Measurements from ENCODE around the gene TSPAN16. TPM values are rescaled to one million over a fixed set of nuclear protein-coding genes. Genes with fewer than 3 reads are reported as not detected.

TSPAN16 gene
- total and polyA plus RNA-seq, 2 of the 13 experiments (the other 11 are each of a cell fraction or from before 2014, with no cell fraction given): not detected

DNA sequence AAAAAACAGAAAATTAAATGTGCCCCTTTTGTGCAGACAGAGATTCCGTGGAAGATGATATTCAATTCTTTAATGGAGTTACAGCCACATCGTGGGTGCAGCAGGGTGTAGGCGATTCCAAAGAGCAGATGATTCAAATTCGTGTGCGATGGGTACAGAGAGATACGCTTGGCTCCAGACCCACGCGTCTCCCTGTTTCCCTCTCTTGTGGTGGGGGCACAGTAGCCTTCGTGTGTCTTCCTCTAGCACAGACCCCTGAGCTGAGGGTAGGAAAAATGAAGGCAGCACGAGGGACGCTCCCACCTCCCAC is 4.8 kb downstream of the TSPAN16 start (continued):
- TF ChIP-seq AFF4 (CRISPR knock-in tag; IDR thresholded peaks at IDR 0.05): no peak

GRCh38 chr19:11304936-11305335 is 9.0 kb downstream of the TSPAN16 start:
- Histone ChIP-seq H2AFZ (ENCODE audit: low read length) (no peak overlapping the region), H3K4me1 (ENCODE audit: insufficient read depth, low read length) (peaks cover 22% of the 10 kb centered on the region), H3K4me3 (replicated peaks in 1 of 3; ENCODE audit: insufficient read depth in 1 of 3, low read depth in 2 of 3, low read length in 3 of 3) (no peak overlapping the region), H4K20me1 (ENCODE audit: insufficient read depth, low read length) (no peaks in the 10 kb centered on the region), H3K9me3 (ENCODE audit: low read length) (no peaks in the 10 kb centered on the region), H3K79me2 (ENCODE audit: insufficient read depth, low read length) (no peaks in the 10 kb centered on the region), H3K36me3 (replicated peaks in 1 of 2; ENCODE audit: control insufficient read depth in 1 of 2, insufficient read depth in 2 of 2, low read length in 2 of 2) (no peaks in the 10 kb centered on the region), H3K4me2 (ENCODE audit: low read depth, low read length) (no peak overlapping the region), H3K27me3 (ENCODE audit: control insufficient read depth in 1 of 2, insufficient read depth in 2 of 2, low read length in 2 of 2) (peaks cover 0 to 19% of the 10 kb centered on the region in 2 experiments; a peak in 3 of 5 replicates), H3K9ac (ENCODE audit: insufficient read depth, low read depth, low read length) (no peak overlapping the region), H3K27ac (ENCODE audit: extremely low read length, insufficient read depth, low read length) (no peak overlapping the region)
- DNase-seq (ENCODE audit: low spot score) (no peak), ATAC-seq (no peak), FAIRE-seq (no peak)
- 85% methylated on average over 5 of the region's 5 CpGs for WGBS (ENCODE audit: low lambda C conversion rate)
- TF ChIP-seq, protein P1, sequence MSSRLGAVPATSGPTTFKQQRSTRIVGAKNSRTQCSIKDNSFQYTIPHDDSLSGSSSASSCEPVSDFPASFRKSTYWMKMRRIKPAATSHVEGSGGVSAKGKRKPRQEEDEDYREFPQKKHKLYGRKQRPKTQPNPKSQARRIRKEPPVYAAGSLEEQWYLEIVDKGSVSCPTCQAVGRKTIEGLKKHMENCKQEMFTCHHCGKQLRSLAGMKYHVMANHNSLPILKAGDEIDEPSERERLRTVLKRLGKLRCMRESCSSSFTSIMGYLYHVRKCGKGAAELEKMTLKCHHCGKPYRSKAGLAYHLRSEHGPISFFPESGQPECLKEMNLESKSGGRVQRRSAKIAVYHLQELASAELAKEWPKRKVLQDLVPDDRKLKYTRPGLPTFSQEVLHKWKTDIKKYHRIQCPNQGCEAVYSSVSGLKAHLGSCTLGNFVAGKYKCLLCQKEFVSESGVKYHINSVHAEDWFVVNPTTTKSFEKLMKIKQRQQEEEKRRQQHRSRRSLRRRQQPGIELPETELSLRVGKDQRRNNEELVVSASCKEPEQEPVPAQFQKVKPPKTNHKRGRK (CRISPR knock-in tag; IDR thresholded peaks at IDR 0.05): no peak
- no peak for TF ChIP-seq ZNF256 (CRISPR knock-in tag; conservative IDR thresholded peaks at IDR 0.05)
- no peak for TF ChIP-seq ZNF549 (CRISPR knock-in tag; IDR thresholded peaks at IDR 0.05)
- TF ChIP-seq BRD4 (CRISPR knock-in tag; IDR thresholded peaks at IDR 0.05): no peak
- TF ChIP-seq ZBTB38 (CRISPR knock-in tag; IDR thresholded peaks at IDR 0.05): no peak
- TF ChIP-seq TP53 (CRISPR knock-in tag; conservative IDR thresholded peaks at IDR 0.05): no peak
- TF ChIP-seq CREM (IDR thresholded peaks at IDR 0.05): no peak
- no peak for TF ChIP-seq CREM (CRISPR knock-in tag; IDR thresholded peaks at IDR 0.05)
- TF ChIP-seq, protein P2, sequence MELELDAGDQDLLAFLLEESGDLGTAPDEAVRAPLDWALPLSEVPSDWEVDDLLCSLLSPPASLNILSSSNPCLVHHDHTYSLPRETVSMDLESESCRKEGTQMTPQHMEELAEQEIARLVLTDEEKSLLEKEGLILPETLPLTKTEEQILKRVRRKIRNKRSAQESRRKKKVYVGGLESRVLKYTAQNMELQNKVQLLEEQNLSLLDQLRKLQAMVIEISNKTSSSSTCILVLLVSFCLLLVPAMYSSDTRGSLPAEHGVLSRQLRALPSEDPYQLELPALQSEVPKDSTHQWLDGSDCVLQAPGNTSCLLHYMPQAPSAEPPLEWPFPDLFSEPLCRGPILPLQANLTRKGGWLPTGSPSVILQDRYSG (CRISPR knock-in tag; IDR thresholded peaks at IDR 0.05): no peak
- TF ChIP-seq THAP11 (CRISPR knock-in tag; IDR thresholded peaks at IDR 0.05): no peak
- no peak for TF ChIP-seq ZNF264 (CRISPR knock-in tag; IDR thresholded peaks at IDR 0.05)
- TF ChIP-seq ZFP41 (CRISPR knock-in tag; IDR thresholded peaks at IDR 0.05; ENCODE audit: borderline replicate concordance): no peak
- TF ChIP-seq SATB2 (CRISPR knock-in tag; IDR thresholded peaks at IDR 0.05): no peak
- TF ChIP-seq NFE2 (CRISPR knock-in tag; IDR thresholded peaks at IDR 0.05): no peak
- no peak for TF ChIP-seq ZBTB21 (CRISPR knock-in tag; IDR thresholded peaks at IDR 0.05)
- no peak for TF ChIP-seq ZNF614 (CRISPR knock-in tag; IDR thresholded peaks at IDR 0.05; ENCODE audit: borderline replicate concordance)
- no peak for TF ChIP-seq ZNF263 (CRISPR knock-in tag; IDR thresholded peaks at IDR 0.05)
- TF ChIP-seq DPF2 (CRISPR knock-in tag; IDR thresholded peaks at IDR 0.05; ENCODE audit: borderline replicate concordance, low read depth): no peak
- in situ Hi-C loops (cut with HindIII; ENCODE audit: extremely low pct_ligation_motif_present, low pct_unique_long_range_greater_than_20kb) (no loop called here), intact Hi-C loops (cut with micrococcal nuclease; ENCODE audit: unreplicated experiment) (no loop called here)
- ChIA-PET POLR2A (no interaction called here), CTCF (ENCODE audit: low intra/inter-chr PET ratio, low total read pairs) (no interaction called here)
- BruUV-seq (replicated peaks): no TSS peak
